ENCODE data around the gene ENPP7. TPM values are rescaled to one million over a fixed set of nuclear protein-coding genes. Genes with fewer than 3 reads are reported as not detected.

Gene ENPP7
- total RNA-seq, 1 experiment from 2014 or later: not detected

- Histone ChIP-seq H3K36me3 (ENCODE audit: insufficient read depth, low read length, poor library complexity, severe bottlenecking) (no peaks in the 10 kb centered on the region), H3K9me3 (ENCODE audit: low read depth, low read length, poor library complexity, severe bottlenecking) (no peaks in the 10 kb centered on the region), H3K4me1 (ENCODE audit: insufficient read depth, low read length, poor library complexity, severe bottlenecking) (no peaks in the 10 kb centered on the region), H3K4me3 (ENCODE audit: low read depth, low read length, poor library complexity, severe bottlenecking) (no peak overlapping the region), H3K27ac (ENCODE audit: low read depth, low read length, poor library complexity, severe bottlenecking) (no peak overlapping the region), H3K27me3 (replicated peaks; ENCODE audit: insufficient read depth, low read depth, low read length, poor library complexity) (peaks cover 14% of the 10 kb centered on the region)
- no TSS peak for BruUV-seq (replicated peaks)
- peak; percentile 23 for DNase-seq (ENCODE audit: low spot score)
- ChIA-PET CTCF (no interaction called here), POLR2A (ENCODE audit: low non-redundant PET) (no interaction called here)
- intact Hi-C loops (cut with micrococcal nuclease; ENCODE audit: unreplicated experiment): no loop called here
- no peak for TF ChIP-seq CTCF (conservative IDR thresholded peaks at IDR 0.05; ENCODE audit: low read depth, low read length)
- no peak for TF ChIP-seq EZH2 (IDR thresholded peaks at IDR 0.05; ENCODE audit: borderline replicate concordance, low read depth, low read length, poor library complexity, severe bottlenecking)
Observed at GRCh38 chr17:79695797-79696609, 34.7 kb upstream of the ENPP7 start.

- intact Hi-C loops (cut with micrococcal nuclease; ENCODE audit: unreplicated experiment): no loop called here
- POLR2A ChIA-PET (ENCODE audit: low non-redundant PET): no interaction called here
- Histone ChIP-seq H3K9me3 (ENCODE audit: low read depth, low read length, poor library complexity, severe bottlenecking) (no peaks in the 10 kb centered on the region), H3K4me1 (ENCODE audit: insufficient read depth, low read length, poor library complexity, severe bottlenecking) (no peaks in the 10 kb centered on the region), H3K27ac (ENCODE audit: low read depth, low read length, poor library complexity, severe bottlenecking) (no peak overlapping the region), H3K36me3 (ENCODE audit: insufficient read depth, low read length, poor library complexity, severe bottlenecking) (no peaks in the 10 kb centered on the region), H3K4me3 (ENCODE audit: low read depth, low read length, poor library complexity, severe bottlenecking) (no peak overlapping the region), H3K27me3 (replicated peaks; ENCODE audit: insufficient read depth, low read depth, low read length, poor library complexity) (peaks cover 12% of the 10 kb centered on the region)
- CTCF ChIA-PET: no interaction called here
- no peak for TF ChIP-seq CTCF (conservative IDR thresholded peaks at IDR 0.05; ENCODE audit: low read depth, low read length)
- no peak for TF ChIP-seq EZH2 (IDR thresholded peaks at IDR 0.05; ENCODE audit: borderline replicate concordance, low read depth, low read length, poor library complexity, severe bottlenecking)
- DNase-seq (ENCODE audit: low spot score): no peak
- no TSS peak for BruUV-seq (replicated peaks)
Observed at GRCh38 chr17:79696610-79696982, 34.1 kb upstream of the ENPP7 start.

- ChIA-PET POLR2A (ENCODE audit: low non-redundant PET) (no interaction called here), CTCF (no interaction called here)
- H3K27me3 ChIP-seq (replicated peaks; ENCODE audit: insufficient read depth, low read depth, low read length, poor library complexity): peaks cover 7% of the 10 kb centered on the region
- no peak overlapping the region for H3K27ac ChIP-seq (ENCODE audit: low read depth, low read length, poor library complexity, severe bottlenecking)
- no peaks in the 10 kb centered on the region for H3K4me1 ChIP-seq (ENCODE audit: insufficient read depth, low read length, poor library complexity, severe bottlenecking)
- intact Hi-C loops (cut with micrococcal nuclease; ENCODE audit: unreplicated experiment): no loop called here
- DNase-seq (ENCODE audit: low spot score): no peak
- TF ChIP-seq EZH2 (IDR thresholded peaks at IDR 0.05; ENCODE audit: borderline replicate concordance, low read depth, low read length, poor library complexity, severe bottlenecking): no peak
- no peak for TF ChIP-seq CTCF (conservative IDR thresholded peaks at IDR 0.05; ENCODE audit: low read depth, low read length)
- H3K4me3 ChIP-seq (ENCODE audit: low read depth, low read length, poor library complexity, severe bottlenecking): no peak overlapping the region
- BruUV-seq (replicated peaks): no TSS peak
- no peaks in the 10 kb centered on the region for H3K9me3 ChIP-seq (ENCODE audit: low read depth, low read length, poor library complexity, severe bottlenecking)
- H3K36me3 ChIP-seq (ENCODE audit: insufficient read depth, low read length, poor library complexity, severe bottlenecking): no peaks in the 10 kb centered on the region
Observed at GRCh38 chr17:79698146-79698846, 32.4 kb upstream of the ENPP7 start.
